K562 (cell line): ENCODE measurements around the gene GUCA1A.

ENCODE experiments used
- EZH2 ChIP-seq: IDR thresholded peaks from 2 replicates; pipeline ENCODE4 v1.6.1; 2012; ENCODE audit warnings: low read depth, mild to moderate bottlenecking, inconsistent platforms, low read length, borderline replicate concordance
- FOXJ3 ChIP-seq: sonication (generic); formaldehyde crosslinking; IDR thresholded peaks from 2 replicates; pipeline ENCODE4 v1.4.0; 2020; ENCODE audit warnings: mild to moderate bottlenecking, missing genetic modification reagents
- FOXK2 ChIP-seq, 2 experiments: fragments of 450-650 bp; IDR thresholded peaks in 1 of 2; conservative IDR thresholded peaks in 1 of 2; 2 replicates each; pipeline ENCODE4 v1.6.1; 2016; ENCODE audit warnings: low read depth in 2 of 2, mild to moderate bottlenecking in 1 of 2
- HCFC1 ChIP-seq: IDR thresholded peaks from 2 replicates; pipeline ENCODE4 v1.6.1; 2012; ENCODE audit warnings: low read depth, low read length, improper control_type of control experiment
- HNRNPLL ChIP-seq: fragments of 200-400 bp; formaldehyde crosslinking; IDR thresholded peaks from 2 replicates; pipeline ENCODE4 v1.6.1; 2017; ENCODE audit warnings: low read length, low read depth, mild to moderate bottlenecking; ENCODE audit not compliant: poor library complexity, severe bottlenecking
- NRF1 ChIP-seq, 2 experiments: fragments of 450-650 bp; IDR thresholded peaks in 1 of 2; conservative IDR thresholded peaks in 1 of 2; 2 replicates each; pipeline ENCODE4 v1.6.1; 2014; ENCODE audit warnings: mild to moderate bottlenecking in 2 of 2
- PHB ChIP-seq: fragments of 250-450 bp; sonication (Bioruptor Pico); IDR thresholded peaks from 2 replicates; pipeline ENCODE4 v1.5.0; 2021
- POLR2A ChIP-seq: fragments of 450-650 bp; conservative IDR thresholded peaks from 2 replicates; pipeline ENCODE4 v1.6.1; 2016
- RAD21 ChIP-seq, 2 experiments: fragments of 250-450 bp in 1 of 2; fragments of 450-650 bp in 1 of 2; sonication (Bioruptor Pico) in 1 of 2; formaldehyde crosslinking in 1 of 2; IDR thresholded peaks in 1 of 2; conservative IDR thresholded peaks in 1 of 2; 2 replicates each; pipeline versions ENCODE4 v1.4.0 to v1.8.0; 2020 to 2022; ENCODE audit warnings: mild to moderate bottlenecking in 2 of 2, moderate library complexity in 1 of 2
- SNRNP70 ChIP-seq: fragments of 200-400 bp; formaldehyde crosslinking; optimal IDR thresholded peaks from 2 replicates; pipeline ENCODE3; 2017; ENCODE audit warnings: low read depth, low read length
- ZNF217 ChIP-seq: sonication (generic); formaldehyde crosslinking; IDR thresholded peaks from 2 replicates; pipeline ENCODE4 v1.8.0; 2022; ENCODE audit warnings: mild to moderate bottlenecking, missing genetic modification reagents
- TF ChIP-seq, protein P1 (sequence below): fragments of 450-650 bp; IDR thresholded peaks from 2 replicates; pipeline ENCODE4 v1.7.1; 2018; ENCODE audit warnings: mild to moderate bottlenecking, low read depth; ENCODE audit not compliant: partially characterized antibody
- TF ChIP-seq, protein P2 (sequence below): sonication (generic); formaldehyde crosslinking; IDR thresholded peaks from 2 replicates; pipeline ENCODE4 v1.8.0; 2022; ENCODE audit warnings: missing genetic modification reagents, mild to moderate bottlenecking, borderline replicate concordance
- TF ChIP-seq, protein P3 (sequence below), 3 experiments: IDR thresholded peaks in 2 of 3; conservative IDR thresholded peaks in 1 of 3; 2 replicates each; pipeline ENCODE4 v1.5.1; 2011 to 2012; ENCODE audit warnings: low read length in 3 of 3, mild to moderate bottlenecking in 3 of 3, control low read depth in 2 of 3, improper control_type of control experiment in 1 of 3, inconsistent platforms in 1 of 3, low read depth in 1 of 3, mixed read lengths in 1 of 3, moderate library complexity in 1 of 3; ENCODE audit not compliant: insufficient read depth in 2 of 3

DNA sequence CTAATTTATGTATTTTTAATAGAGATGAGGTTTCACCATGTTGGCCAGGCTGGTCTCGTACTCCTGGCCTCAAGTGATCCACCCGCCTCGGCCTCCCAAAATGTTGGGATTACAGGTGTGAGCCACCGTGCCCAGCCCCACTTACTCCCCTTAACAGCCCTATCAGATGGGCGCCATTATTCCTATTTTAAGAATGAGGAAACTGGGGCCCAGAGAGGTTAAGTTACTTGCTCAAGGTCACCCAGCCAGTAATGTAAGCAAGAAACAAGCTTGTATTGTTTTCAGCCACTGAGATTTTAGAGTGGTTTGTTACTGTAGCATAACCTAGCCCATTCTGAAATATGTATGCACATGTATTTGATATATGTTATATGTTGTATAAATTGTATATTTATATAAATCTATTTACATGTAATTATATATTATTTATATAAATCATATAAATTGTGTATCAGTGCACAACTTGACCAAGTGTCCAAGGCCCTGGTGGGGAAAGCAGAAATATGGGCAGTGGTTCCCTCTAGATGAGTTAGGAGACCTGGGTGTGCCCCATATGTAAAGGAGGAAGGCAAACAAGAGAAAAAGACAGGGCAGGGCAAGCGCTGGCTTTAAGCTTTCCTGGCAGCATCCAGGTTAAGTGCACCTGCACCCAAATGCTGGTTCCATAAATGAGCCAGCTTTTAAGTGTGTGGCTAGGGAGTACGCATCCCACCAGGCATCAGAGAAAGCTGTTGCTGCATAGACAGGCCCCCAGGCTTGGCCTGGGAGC is 1.2 kb upstream of the GUCA1A start:
- TF ChIP-seq NRF1 (conservative IDR thresholded peaks at IDR 0.05 in 1 of 2, IDR thresholded peaks at IDR 0.05 in 1 of 2) (no peak), ZNF217 (CRISPR knock-in tag) (no peak), POLR2A (no peak), HNRNPLL (no peak), SNRNP70 (no peak), HCFC1 (no peak), RAD21 (CRISPR knock-in tag; conservative IDR thresholded peaks at IDR 0.05 in 1 of 2, IDR thresholded peaks at IDR 0.05 in 1 of 2) (no peak), PHB (no peak), EZH2 (no peak), FOXK2 (conservative IDR thresholded peaks at IDR 0.05 in 1 of 2, IDR thresholded peaks at IDR 0.05 in 1 of 2; ENCODE audit: low read depth in 2 of 2) (no peak), FOXJ3 (CRISPR knock-in tag) (no peak)
- TF ChIP-seq, protein P1, sequence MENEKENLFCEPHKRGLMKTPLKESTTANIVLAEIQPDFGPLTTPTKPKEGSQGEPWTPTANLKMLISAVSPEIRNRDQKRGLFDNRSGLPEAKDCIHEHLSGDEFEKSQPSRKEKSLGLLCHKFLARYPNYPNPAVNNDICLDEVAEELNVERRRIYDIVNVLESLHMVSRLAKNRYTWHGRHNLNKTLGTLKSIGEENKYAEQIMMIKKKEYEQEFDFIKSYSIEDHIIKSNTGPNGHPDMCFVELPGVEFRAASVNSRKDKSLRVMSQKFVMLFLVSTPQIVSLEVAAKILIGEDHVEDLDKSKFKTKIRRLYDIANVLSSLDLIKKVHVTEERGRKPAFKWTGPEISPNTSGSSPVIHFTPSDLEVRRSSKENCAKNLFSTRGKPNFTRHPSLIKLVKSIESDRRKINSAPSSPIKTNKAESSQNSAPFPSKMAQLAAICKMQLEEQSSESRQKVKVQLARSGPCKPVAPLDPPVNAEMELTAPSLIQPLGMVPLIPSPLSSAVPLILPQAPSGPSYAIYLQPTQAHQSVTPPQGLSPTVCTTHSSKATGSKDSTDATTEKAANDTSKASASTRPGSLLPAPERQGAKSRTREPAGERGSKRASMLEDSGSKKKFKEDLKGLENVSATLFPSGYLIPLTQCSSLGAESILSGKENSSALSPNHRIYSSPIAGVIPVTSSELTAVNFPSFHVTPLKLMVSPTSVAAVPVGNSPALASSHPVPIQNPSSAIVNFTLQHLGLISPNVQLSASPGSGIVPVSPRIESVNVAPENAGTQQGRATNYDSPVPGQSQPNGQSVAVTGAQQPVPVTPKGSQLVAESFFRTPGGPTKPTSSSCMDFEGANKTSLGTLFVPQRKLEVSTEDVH = no peak
- TF ChIP-seq, protein P2, sequence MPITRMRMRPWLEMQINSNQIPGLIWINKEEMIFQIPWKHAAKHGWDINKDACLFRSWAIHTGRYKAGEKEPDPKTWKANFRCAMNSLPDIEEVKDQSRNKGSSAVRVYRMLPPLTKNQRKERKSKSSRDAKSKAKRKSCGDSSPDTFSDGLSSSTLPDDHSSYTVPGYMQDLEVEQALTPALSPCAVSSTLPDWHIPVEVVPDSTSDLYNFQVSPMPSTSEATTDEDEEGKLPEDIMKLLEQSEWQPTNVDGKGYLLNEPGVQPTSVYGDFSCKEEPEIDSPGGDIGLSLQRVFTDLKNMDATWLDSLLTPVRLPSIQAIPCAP (CRISPR knock-in tag) = no peak
- TF ChIP-seq, protein P3, sequence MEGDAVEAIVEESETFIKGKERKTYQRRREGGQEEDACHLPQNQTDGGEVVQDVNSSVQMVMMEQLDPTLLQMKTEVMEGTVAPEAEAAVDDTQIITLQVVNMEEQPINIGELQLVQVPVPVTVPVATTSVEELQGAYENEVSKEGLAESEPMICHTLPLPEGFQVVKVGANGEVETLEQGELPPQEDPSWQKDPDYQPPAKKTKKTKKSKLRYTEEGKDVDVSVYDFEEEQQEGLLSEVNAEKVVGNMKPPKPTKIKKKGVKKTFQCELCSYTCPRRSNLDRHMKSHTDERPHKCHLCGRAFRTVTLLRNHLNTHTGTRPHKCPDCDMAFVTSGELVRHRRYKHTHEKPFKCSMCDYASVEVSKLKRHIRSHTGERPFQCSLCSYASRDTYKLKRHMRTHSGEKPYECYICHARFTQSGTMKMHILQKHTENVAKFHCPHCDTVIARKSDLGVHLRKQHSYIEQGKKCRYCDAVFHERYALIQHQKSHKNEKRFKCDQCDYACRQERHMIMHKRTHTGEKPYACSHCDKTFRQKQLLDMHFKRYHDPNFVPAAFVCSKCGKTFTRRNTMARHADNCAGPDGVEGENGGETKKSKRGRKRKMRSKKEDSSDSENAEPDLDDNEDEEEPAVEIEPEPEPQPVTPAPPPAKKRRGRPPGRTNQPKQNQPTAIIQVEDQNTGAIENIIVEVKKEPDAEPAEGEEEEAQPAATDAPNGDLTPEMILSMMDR (IDR thresholded peaks at IDR 0.05 in 2 of 3, conservative IDR thresholded peaks at IDR 0.05 in 1 of 3; ENCODE audit: insufficient read depth in 2 of 3, low read depth in 1 of 3, low read length in 3 of 3) = no peak
